A673 (cell line): ENCODE measurements around the gene CAMK2A.

Experiments used
- EZH2 ChIP-seq: fragments of 200-600 bp; sonication (generic); IDR thresholded peaks from 2 replicates; pipeline ENCODE4 v1.6.1; 2017; ENCODE audit warnings: borderline replicate concordance, low read depth, mild to moderate bottlenecking, mixed read lengths, antibody characterized with exemption, low read length; ENCODE audit not compliant: poor library complexity, severe bottlenecking
- TF ChIP-seq, protein P1 (sequence below): fragments of 300-800, 200-600 bp; sonication (generic); conservative IDR thresholded peaks from 2 replicates; pipeline ENCODE4 v1.5.1; 2017; ENCODE audit warnings: low read depth, mild to moderate bottlenecking, antibody characterized with exemption, low read length, moderate library complexity, mixed read lengths

DNA sequence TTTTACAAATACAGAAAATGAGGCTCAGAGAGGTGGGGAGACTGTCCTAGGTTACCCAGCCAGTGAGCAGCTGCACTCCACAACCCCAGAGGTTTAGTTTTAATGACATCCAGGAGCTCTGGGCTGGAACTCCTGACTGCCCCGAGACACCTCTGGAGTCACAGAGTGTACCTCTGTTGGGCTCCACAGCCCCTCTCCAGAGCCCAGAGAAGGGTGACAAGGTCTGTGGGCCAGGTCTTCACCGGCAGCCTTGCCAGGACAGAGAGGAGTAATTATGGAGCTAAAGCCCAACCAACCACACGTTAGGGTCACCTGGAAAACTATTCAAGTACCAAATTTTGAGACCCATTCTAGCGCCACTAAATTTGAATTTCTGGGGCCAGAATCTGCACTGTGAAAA is 111.9 kb downstream of the CAMK2A start:
- TF ChIP-seq, protein P1, sequence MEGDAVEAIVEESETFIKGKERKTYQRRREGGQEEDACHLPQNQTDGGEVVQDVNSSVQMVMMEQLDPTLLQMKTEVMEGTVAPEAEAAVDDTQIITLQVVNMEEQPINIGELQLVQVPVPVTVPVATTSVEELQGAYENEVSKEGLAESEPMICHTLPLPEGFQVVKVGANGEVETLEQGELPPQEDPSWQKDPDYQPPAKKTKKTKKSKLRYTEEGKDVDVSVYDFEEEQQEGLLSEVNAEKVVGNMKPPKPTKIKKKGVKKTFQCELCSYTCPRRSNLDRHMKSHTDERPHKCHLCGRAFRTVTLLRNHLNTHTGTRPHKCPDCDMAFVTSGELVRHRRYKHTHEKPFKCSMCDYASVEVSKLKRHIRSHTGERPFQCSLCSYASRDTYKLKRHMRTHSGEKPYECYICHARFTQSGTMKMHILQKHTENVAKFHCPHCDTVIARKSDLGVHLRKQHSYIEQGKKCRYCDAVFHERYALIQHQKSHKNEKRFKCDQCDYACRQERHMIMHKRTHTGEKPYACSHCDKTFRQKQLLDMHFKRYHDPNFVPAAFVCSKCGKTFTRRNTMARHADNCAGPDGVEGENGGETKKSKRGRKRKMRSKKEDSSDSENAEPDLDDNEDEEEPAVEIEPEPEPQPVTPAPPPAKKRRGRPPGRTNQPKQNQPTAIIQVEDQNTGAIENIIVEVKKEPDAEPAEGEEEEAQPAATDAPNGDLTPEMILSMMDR, result no peak
- TF ChIP-seq EZH2, result no peak
